K562 (cell line): ENCODE data around the gene DRC1.
A peak's percentile ranks its signal among the peaks of the same experiment; 100 is the strongest.

Experiments used
- ARID1B ChIP-seq: fragments of 450-650 bp; IDR thresholded peaks from 2 replicates; pipeline ENCODE4 v1.6.1; 2016; ENCODE audit warnings: antibody characterized with exemption, mild to moderate bottlenecking, inconsistent platforms
- CBX8 ChIP-seq: fragments of 200-600 bp; sonication (generic); IDR thresholded peaks from 2 replicates; pipeline ENCODE4 v1.6.1; 2012; ENCODE audit warnings: borderline replicate concordance, mixed run types, low read depth, mild to moderate bottlenecking, moderate library complexity, mixed read lengths, low read length, control low read depth, inconsistent platforms; ENCODE audit not compliant: poor library complexity, severe bottlenecking; ENCODE audit errors: extremely low read depth
- FOSL1 ChIP-seq: fragments of 200-800 bp; sonication (Bioruptor generic); conservative IDR thresholded peaks from 2 replicates; pipeline ENCODE4 v1.6.1; 2016; ENCODE audit warnings: missing genetic modification characterization, missing compliant biosample characterization
- HMG20A ChIP-seq: fragments of 450-650 bp; formaldehyde crosslinking; conservative IDR thresholded peaks from 2 replicates; pipeline ENCODE4 v1.4.0; 2020; ENCODE audit warnings: mild to moderate bottlenecking, mixed read lengths
- MYC ChIP-seq, 2 experiments: fragments of 250-450 bp in 1 of 2; sonication (Bioruptor Pico) in 1 of 2; IDR thresholded peaks; 2 replicates each; pipeline versions ENCODE4 v1.5.1 to v1.6.1; 2012 to 2021; ENCODE audit warnings: low read depth in 2 of 2, borderline replicate concordance in 1 of 2, improper control_type of control experiment in 1 of 2, low read length in 1 of 2, mild to moderate bottlenecking in 1 of 2, moderate library complexity in 1 of 2
- NCOA4 ChIP-seq: fragments of 450-650 bp; IDR thresholded peaks from 2 replicates; pipeline ENCODE4 v1.6.1; 2018; ENCODE audit warnings: mild to moderate bottlenecking; ENCODE audit not compliant: partially characterized antibody
- NR1H2 ChIP-seq: sonication (generic); formaldehyde crosslinking; IDR thresholded peaks from 2 replicates; pipeline ENCODE4 v1.4.0; 2020; ENCODE audit warnings: mild to moderate bottlenecking, missing genetic modification reagents
- PHTF2 ChIP-seq: fragments of 250-450 bp; sonication (Bioruptor Pico); IDR thresholded peaks from 2 replicates; pipeline ENCODE4 v1.5.0; 2021; ENCODE audit warnings: mild to moderate bottlenecking
- POLR2AphosphoS5 ChIP-seq: IDR thresholded peaks from 2 replicates; pipeline ENCODE4 v1.6.1; 2011; ENCODE audit warnings: mild to moderate bottlenecking, low read depth, low read length, moderate library complexity; ENCODE audit not compliant: control insufficient read depth, insufficient read depth
- RAD21 ChIP-seq, 2 experiments: fragments of 250-450 bp in 1 of 2; fragments of 450-650 bp in 1 of 2; sonication (Bioruptor Pico) in 1 of 2; formaldehyde crosslinking in 1 of 2; IDR thresholded peaks in 1 of 2; conservative IDR thresholded peaks in 1 of 2; 2 replicates each; pipeline versions ENCODE4 v1.4.0 to v1.8.0; 2020 to 2022; ENCODE audit warnings: mild to moderate bottlenecking in 2 of 2, moderate library complexity in 1 of 2
- TAF1 ChIP-seq: IDR thresholded peaks from 2 replicates; pipeline ENCODE4 v1.6.1; 2011; ENCODE audit warnings: mild to moderate bottlenecking, low read length, moderate library complexity; ENCODE audit not compliant: insufficient read depth, control insufficient read depth, severe bottlenecking; ENCODE audit errors: extremely low read depth
- TF ChIP-seq, protein P1 (sequence below), 2 experiments: IDR thresholded peaks; 2 replicates each; pipeline ENCODE4 v1.6.1; 2011; ENCODE audit warnings: borderline replicate concordance in 1 of 2, control low read depth in 1 of 2, low read depth in 1 of 2, low read length in 1 of 2, mild to moderate bottlenecking in 1 of 2, mixed read lengths in 1 of 2, moderate library complexity in 1 of 2; ENCODE audit not compliant: insufficient read depth in 1 of 2, insufficient read length in 1 of 2, poor library complexity in 1 of 2, severe bottlenecking in 1 of 2; ENCODE audit errors: extremely low read depth in 1 of 2
- TF ChIP-seq, protein P2 (sequence below), 3 experiments: IDR thresholded peaks in 2 of 3; conservative IDR thresholded peaks in 1 of 3; 2 replicates each; pipeline ENCODE4 v1.5.1; 2011 to 2012; ENCODE audit warnings: low read length in 3 of 3, mild to moderate bottlenecking in 3 of 3, control low read depth in 2 of 3, improper control_type of control experiment in 1 of 3, inconsistent platforms in 1 of 3, low read depth in 1 of 3, mixed read lengths in 1 of 3, moderate library complexity in 1 of 3; ENCODE audit not compliant: insufficient read depth in 2 of 3

DNA sequence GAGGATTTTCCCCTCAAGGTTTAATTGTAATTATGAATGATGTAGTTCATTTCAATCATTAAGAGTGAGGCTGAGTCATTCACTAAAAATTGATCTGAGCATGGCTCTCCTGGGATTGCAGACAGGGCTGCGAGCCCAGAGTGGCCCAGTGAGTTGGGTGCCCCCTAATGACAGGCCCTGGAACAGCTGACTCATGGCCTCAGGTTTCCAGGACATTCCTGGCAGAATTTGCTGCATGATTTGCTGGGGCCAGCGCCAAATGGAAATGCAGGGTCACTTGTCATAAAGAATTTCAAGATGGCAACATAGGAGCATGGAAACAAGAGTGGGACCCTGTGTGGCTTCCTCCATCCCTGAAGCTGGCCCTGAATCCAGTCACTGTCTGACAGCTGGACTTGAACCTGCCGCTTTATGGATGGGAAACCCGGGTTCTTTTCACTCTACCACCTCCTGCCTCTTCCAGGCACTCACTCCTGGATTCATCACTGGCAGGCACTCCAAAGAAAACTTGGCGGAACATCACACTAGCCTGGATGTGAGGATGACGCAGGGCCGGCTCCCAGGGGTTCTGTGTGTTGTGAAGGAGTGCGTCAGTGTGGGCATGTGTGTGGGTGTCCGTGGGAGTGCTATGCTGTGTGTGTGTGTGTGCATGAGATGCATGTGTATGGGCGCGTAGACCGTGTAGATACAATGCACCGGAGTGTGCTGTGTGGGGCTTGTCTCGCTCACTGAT is 61.0 kb downstream of the DRC1 start:
- TF ChIP-seq, protein P1, sequence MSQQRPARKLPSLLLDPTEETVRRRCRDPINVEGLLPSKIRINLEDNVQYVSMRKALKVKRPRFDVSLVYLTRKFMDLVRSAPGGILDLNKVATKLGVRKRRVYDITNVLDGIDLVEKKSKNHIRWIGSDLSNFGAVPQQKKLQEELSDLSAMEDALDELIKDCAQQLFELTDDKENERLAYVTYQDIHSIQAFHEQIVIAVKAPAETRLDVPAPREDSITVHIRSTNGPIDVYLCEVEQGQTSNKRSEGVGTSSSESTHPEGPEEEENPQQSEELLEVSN (IDR thresholded peaks at IDR 0.05; ENCODE audit: borderline replicate concordance in 1 of 2, extremely low read depth in 1 of 2, insufficient read depth in 1 of 2, insufficient read length in 1 of 2, low read depth in 1 of 2, low read length in 1 of 2, poor library complexity in 1 of 2, severe bottlenecking in 1 of 2) = no peak
- TF ChIP-seq TAF1 = no peak
- TF ChIP-seq HMG20A (CRISPR knock-in tag) = no peak
- no peak for TF ChIP-seq POLR2AphosphoS5
- TF ChIP-seq RAD21 (CRISPR knock-in tag; conservative IDR thresholded peaks at IDR 0.05 in 1 of 2, IDR thresholded peaks at IDR 0.05 in 1 of 2) = peak; percentile 58 to 80; a peak in 3 of 4 replicates
- TF ChIP-seq NCOA4 = no peak
- no peak for TF ChIP-seq PHTF2 (CRISPR knock-in tag)
- peak; percentile 69 for TF ChIP-seq FOSL1 (tag)
- peak; percentile 49; the same call in 1 of the 2 replicates for TF ChIP-seq MYC (IDR thresholded peaks at IDR 0.05; ENCODE audit: low read depth, low read length)
- no peak for TF ChIP-seq MYC (CRISPR knock-in tag; IDR thresholded peaks at IDR 0.05; ENCODE audit: borderline replicate concordance, low read depth)
- TF ChIP-seq, protein P2, sequence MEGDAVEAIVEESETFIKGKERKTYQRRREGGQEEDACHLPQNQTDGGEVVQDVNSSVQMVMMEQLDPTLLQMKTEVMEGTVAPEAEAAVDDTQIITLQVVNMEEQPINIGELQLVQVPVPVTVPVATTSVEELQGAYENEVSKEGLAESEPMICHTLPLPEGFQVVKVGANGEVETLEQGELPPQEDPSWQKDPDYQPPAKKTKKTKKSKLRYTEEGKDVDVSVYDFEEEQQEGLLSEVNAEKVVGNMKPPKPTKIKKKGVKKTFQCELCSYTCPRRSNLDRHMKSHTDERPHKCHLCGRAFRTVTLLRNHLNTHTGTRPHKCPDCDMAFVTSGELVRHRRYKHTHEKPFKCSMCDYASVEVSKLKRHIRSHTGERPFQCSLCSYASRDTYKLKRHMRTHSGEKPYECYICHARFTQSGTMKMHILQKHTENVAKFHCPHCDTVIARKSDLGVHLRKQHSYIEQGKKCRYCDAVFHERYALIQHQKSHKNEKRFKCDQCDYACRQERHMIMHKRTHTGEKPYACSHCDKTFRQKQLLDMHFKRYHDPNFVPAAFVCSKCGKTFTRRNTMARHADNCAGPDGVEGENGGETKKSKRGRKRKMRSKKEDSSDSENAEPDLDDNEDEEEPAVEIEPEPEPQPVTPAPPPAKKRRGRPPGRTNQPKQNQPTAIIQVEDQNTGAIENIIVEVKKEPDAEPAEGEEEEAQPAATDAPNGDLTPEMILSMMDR (IDR thresholded peaks at IDR 0.05 in 2 of 3, conservative IDR thresholded peaks at IDR 0.05 in 1 of 3; ENCODE audit: insufficient read depth in 2 of 3, low read depth in 1 of 3, low read length in 3 of 3) = peak; percentile 83 to 91 (median 90)
- TF ChIP-seq CBX8 = no peak
- no peak for TF ChIP-seq NR1H2 (CRISPR knock-in tag)
- TF ChIP-seq ARID1B = no peak
